Small intestine (tissue), 7 donors: ENCODE data around the gene ATOSB. TPM values are rescaled to one million over a fixed set of nuclear protein-coding genes. Genes with fewer than 3 reads are reported as not detected.

Experiments used
- DNase-seq, 2 donors: peaks; one replicate each; pipeline versions ENCODE4 v3.0.0 to v3.0.0-alpha.2; 2013
- FAIRE-seq: peaks from 2 replicates; lab custom pipeline; 2012; peaks lifted over from hg19 to GRCh38; lab: Jason Lieb, UNC
- H3K27ac ChIP-seq, 3 donors: one replicate each; pipeline ENCODE4 v1.5.1; 2013; ENCODE audit warnings: low read length in 2 of 3, mild to moderate bottlenecking in 2 of 3, control low read depth in 1 of 3, inconsistent platforms in 1 of 3, low read depth in 1 of 3, moderate library complexity in 1 of 3
- H3K27me3 ChIP-seq, 3 donors: one replicate each; pipeline ENCODE4 v1.6.1; 2013; ENCODE audit warnings: low read length in 3 of 3, inconsistent platforms in 1 of 3; ENCODE audit not compliant: control insufficient read depth in 3 of 3, insufficient read depth in 3 of 3
- H3K36me3 ChIP-seq, 3 donors: one replicate each; pipeline ENCODE4 v1.6.1; 2013; ENCODE audit warnings: low read length in 3 of 3, inconsistent platforms in 1 of 3, low read depth in 1 of 3, mild to moderate bottlenecking in 1 of 3, moderate library complexity in 1 of 3; ENCODE audit not compliant: control insufficient read depth in 3 of 3, insufficient read depth in 2 of 3
- H3K4me1 ChIP-seq, 3 donors: one replicate each; pipeline ENCODE4 v1.6.1; 2013; ENCODE audit warnings: low read length in 2 of 3, inconsistent platforms in 1 of 3, low read depth in 1 of 3, mild to moderate bottlenecking in 1 of 3, moderate library complexity in 1 of 3; ENCODE audit not compliant: control insufficient read depth in 3 of 3, insufficient read depth in 2 of 3
- H3K4me3 ChIP-seq, 3 donors: one replicate each; pipeline ENCODE4 v1.5.1; 2013; ENCODE audit warnings: low read length in 3 of 3, control low read depth in 1 of 3, inconsistent platforms in 1 of 3, low read depth in 1 of 3, mild to moderate bottlenecking in 1 of 3, moderate library complexity in 1 of 3
- H3K9me3 ChIP-seq, 2 donors: one replicate each; pipeline ENCODE4 v1.6.1; 2013; ENCODE audit warnings: low read depth in 1 of 2, low read length in 1 of 2; ENCODE audit not compliant: control insufficient read depth in 2 of 2, insufficient read depth in 1 of 2
- WGBS, 3 donors: extraction: QIAGEN DNeasy Blood & Tissue Kit; methylation state at CpG; one replicate each; pipeline ENCODE4 v1.1.7; 2013; 5-methylcytosine and 5-hydroxymethylcytosine counted together
- polyA plus RNA-seq, 4 donors: library from polyadenylated mRNA; stranded (reverse) in 3 of 4; unstranded in 1 of 4; fragments of 200-250 nt in 3 of 4; fragments of 120-200 nt in 1 of 4; gene quantifications; one replicate each; pipeline versions ENCODE4 v1.2.1 to v1.2.3, GENCODE V29; 2013
- donor health status: healthy with polysubstance abuse.
- donor health status: control.
- donor health status: control.
- donor health status: Bipolar disorder and iron deficiency.
- donor health status: healthy.

The ATOSB gene
- polyA plus RNA-seq, 4 donors, result 9.6 to 20.1 (median 14.5) TPM

- H3K4me1 ChIP-seq, result no peaks in the 10 kb centered on the region
- no peak for DNase-seq
- FAIRE-seq, result no peak
- peaks cover 20 to 61% (median 57%) of the 10 kb centered on the region in 3 donors for H3K36me3 ChIP-seq
- no peak overlapping the region for H3K4me3 ChIP-seq
- no peaks in the 10 kb centered on the region for H3K9me3 ChIP-seq
- H3K27ac ChIP-seq, result no peak overlapping the region
- WGBS, 3 donors, result 96 to 99% (median 97%) methylated on average over 8 of the region's 8 CpGs
- no peaks in the 10 kb centered on the region for H3K27me3 ChIP-seq
Observed at GRCh38 chr9:35057271-35057620, 58.4 kb downstream of the ATOSB start.

GRCh38 chr9:35056571-35057270 is 58.9 kb downstream of the ATOSB start:
- H3K9me3 ChIP-seq, result no peaks in the 10 kb centered on the region
- H3K27ac ChIP-seq, result no peak overlapping the region
- WGBS, 3 donors, result 89 to 96% (median 94%) methylated on average over 9 of the region's 9 CpGs
- peaks cover 15 to 56% (median 56%) of the 10 kb centered on the region in 3 donors for H3K36me3 ChIP-seq
- no peak overlapping the region for H3K4me3 ChIP-seq
- no peaks in the 10 kb centered on the region for H3K4me1 ChIP-seq
- H3K27me3 ChIP-seq, result no peaks in the 10 kb centered on the region
- FAIRE-seq, result no peak
- no peak for DNase-seq

- H3K4me1 ChIP-seq, result no peaks in the 10 kb centered on the region
- DNase-seq, result no peak
- 95 to 96% (median 96%) methylated on average over 14 of the region's 14 CpGs for WGBS, 3 donors
- no peak overlapping the region for H3K27ac ChIP-seq
- H3K27me3 ChIP-seq, result no peaks in the 10 kb centered on the region
- peaks cover 9 to 41% (median 39%) of the 10 kb centered on the region in 3 donors for H3K36me3 ChIP-seq
- no peak for FAIRE-seq
- no peak overlapping the region for H3K4me3 ChIP-seq
- H3K9me3 ChIP-seq, result no peaks in the 10 kb centered on the region
Observed at GRCh38 chr9:35054871-35055644, 60.6 kb downstream of the ATOSB start.

- H3K4me1 ChIP-seq, result no peaks in the 10 kb centered on the region
- no peaks in the 10 kb centered on the region for H3K27me3 ChIP-seq
- no peaks in the 10 kb centered on the region for H3K9me3 ChIP-seq
- no peak overlapping the region for H3K27ac ChIP-seq
- H3K4me3 ChIP-seq, result no peak overlapping the region
- FAIRE-seq (no peak), DNase-seq (no peak)
- H3K36me3 ChIP-seq, result peaks cover 5 to 39% (median 33%) of the 10 kb centered on the region in 3 donors
- 56 to 87% (median 72%) methylated on average over 5 of the region's 5 CpGs for WGBS, 3 donors
Observed at GRCh38 chr9:35054185-35054835, 61.4 kb downstream of the ATOSB start.

Other genes starting within 250 kb of the ATOSB start
- gene PHF24, start 157.6 kb downstream of the ATOSB start, polyA plus RNA-seq, result under 1 TPM in 2 of 4 donors, not detected in 2; 0.15 to 0.39 TPM
- 1 to 10 TPM; 2.2 to 6.8 (median 4.1) TPM for gene DNAJB5, start 126.1 kb downstream of the ATOSB start, polyA plus RNA-seq
- gene VCP, start 43.2 kb downstream of the ATOSB start, polyA plus RNA-seq, result 100 to 1,000 TPM in 2 of 4 donors, 10 to 100 TPM in 2; 54.0 to 167 (median 87.1) TPM
- 10 to 100 TPM in 3 of 4 donors, 1 to 10 TPM in 1; 10.0 to 22.9 (median 16.7) TPM for gene FANCG, start 35.9 kb downstream of the ATOSB start, polyA plus RNA-seq
- 10 to 100 TPM; 10.8 to 29.9 (median 18.6) TPM for gene PIGO, start 19.3 kb downstream of the ATOSB start, polyA plus RNA-seq
- 100 to 1,000 TPM; 123 to 160 (median 129) TPM for gene STOML2, start 12.7 kb downstream of the ATOSB start, polyA plus RNA-seq
- 10 to 100 TPM; 11.3 to 23.6 (median 14.4) TPM for gene UNC13B, start 46.1 kb upstream of the ATOSB start, polyA plus RNA-seq